Measurements from ENCODE around the gene PNMT.

DNA sequence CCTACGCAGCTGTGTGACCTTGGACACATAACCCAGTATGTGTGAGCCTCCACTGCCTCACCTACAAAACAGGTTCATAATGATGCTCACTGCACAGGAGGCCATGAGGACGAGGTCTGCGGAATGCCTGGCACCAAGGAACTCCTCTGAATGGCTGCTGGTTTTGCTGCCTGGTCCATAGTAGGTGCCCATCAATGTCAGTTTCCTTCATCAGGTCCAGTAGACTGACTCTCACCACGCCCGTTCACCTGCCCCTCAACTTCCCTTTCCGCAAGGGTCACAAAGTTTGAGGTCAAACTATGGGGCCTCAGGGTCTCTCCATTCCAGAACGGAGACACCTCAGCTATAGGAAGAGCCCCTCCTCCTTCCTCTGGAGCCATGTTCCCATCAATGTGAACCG lies 8.8 kb downstream of the PNMT start:
- TF ChIP-seq, protein P1, sequence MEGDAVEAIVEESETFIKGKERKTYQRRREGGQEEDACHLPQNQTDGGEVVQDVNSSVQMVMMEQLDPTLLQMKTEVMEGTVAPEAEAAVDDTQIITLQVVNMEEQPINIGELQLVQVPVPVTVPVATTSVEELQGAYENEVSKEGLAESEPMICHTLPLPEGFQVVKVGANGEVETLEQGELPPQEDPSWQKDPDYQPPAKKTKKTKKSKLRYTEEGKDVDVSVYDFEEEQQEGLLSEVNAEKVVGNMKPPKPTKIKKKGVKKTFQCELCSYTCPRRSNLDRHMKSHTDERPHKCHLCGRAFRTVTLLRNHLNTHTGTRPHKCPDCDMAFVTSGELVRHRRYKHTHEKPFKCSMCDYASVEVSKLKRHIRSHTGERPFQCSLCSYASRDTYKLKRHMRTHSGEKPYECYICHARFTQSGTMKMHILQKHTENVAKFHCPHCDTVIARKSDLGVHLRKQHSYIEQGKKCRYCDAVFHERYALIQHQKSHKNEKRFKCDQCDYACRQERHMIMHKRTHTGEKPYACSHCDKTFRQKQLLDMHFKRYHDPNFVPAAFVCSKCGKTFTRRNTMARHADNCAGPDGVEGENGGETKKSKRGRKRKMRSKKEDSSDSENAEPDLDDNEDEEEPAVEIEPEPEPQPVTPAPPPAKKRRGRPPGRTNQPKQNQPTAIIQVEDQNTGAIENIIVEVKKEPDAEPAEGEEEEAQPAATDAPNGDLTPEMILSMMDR (conservative IDR thresholded peaks at IDR 0.05; ENCODE audit: low read depth, low read length): no peak
- TF ChIP-seq EZH2 (IDR thresholded peaks at IDR 0.05; ENCODE audit: low read length, unreplicated experiment) (no peak), EZH2phosphoT487 (IDR thresholded peaks at IDR 0.05; ENCODE audit: borderline replicate concordance, low read length) (no peak)
